GM23338 (cell line): Measurements from ENCODE around the gene DNASE1L2. TPM values are rescaled to one million over a fixed set of nuclear protein-coding genes. Genes with fewer than 3 reads are reported as not detected.

ENCODE experiments used
- ATAC-seq: fragments of 200-7000 bp; cut with Tn5 transposase; 3 replicates; pipeline ENCODE4 v1.9.1; 2020
- DNase-seq: peaks from one replicate; pipeline ENCODE4 v3.0.0-alpha.2; 2015; ENCODE audit warnings: low spot score
- H2AFZ ChIP-seq: fragments of 200-600 bp; sonication (generic); 2 replicates; pipeline ENCODE4 v1.8.0; 2016; ENCODE audit warnings: antibody characterized with exemption, mild to moderate bottlenecking, moderate library complexity
- H3F3A ChIP-seq: fragments of 200-600 bp; sonication (generic); replicated peaks from 2 replicates; pipeline ENCODE4 v1.8.0; 2017; ENCODE audit warnings: antibody characterized with exemption, mixed run types, low read depth
- H3K27ac ChIP-seq: fragments of 200-600 bp; sonication (generic); 2 replicates; pipeline ENCODE4 v1.6.1; 2016; ENCODE audit warnings: low read depth
- H3K27me3 ChIP-seq: fragments of 200-600 bp; sonication (generic); 2 replicates; pipeline ENCODE4 v1.8.0; 2016; ENCODE audit warnings: mild to moderate bottlenecking, mixed run types, moderate library complexity; ENCODE audit not compliant: insufficient read depth
- H3K36me3 ChIP-seq: fragments of 200-600 bp; sonication (generic); 2 replicates; pipeline ENCODE4 v1.8.0; 2016; ENCODE audit warnings: mild to moderate bottlenecking; ENCODE audit not compliant: insufficient read depth
- H3K4me1 ChIP-seq: fragments of 200-600 bp; sonication (generic); 2 replicates; pipeline ENCODE4 v1.8.0; 2016; ENCODE audit warnings: mild to moderate bottlenecking, moderate library complexity; ENCODE audit not compliant: insufficient read depth
- H3K4me2 ChIP-seq: fragments of 200-600 bp; sonication (generic); 2 replicates; pipeline ENCODE4 v1.7.1; 2017; ENCODE audit warnings: mixed run types
- H3K4me3 ChIP-seq: fragments of 200-600 bp; sonication (generic); 2 replicates; pipeline ENCODE4 v1.6.1; 2016; ENCODE audit warnings: mixed run types
- H3K79me2 ChIP-seq: fragments of 200-600 bp; sonication (generic); replicated peaks from 2 replicates; pipeline ENCODE4 v1.8.0; 2017; ENCODE audit warnings: mild to moderate bottlenecking; ENCODE audit not compliant: insufficient read depth
- H3K9me2 ChIP-seq: fragments of 200-600 bp; sonication (generic); 2 replicates; pipeline ENCODE4 v1.8.0; 2017; ENCODE audit not compliant: insufficient read depth
- H4K20me1 ChIP-seq: fragments of 200-600 bp; sonication (generic); replicated peaks from 2 replicates; pipeline ENCODE4 v1.8.0; 2017; ENCODE audit warnings: mild to moderate bottlenecking; ENCODE audit not compliant: insufficient read depth
- H3K27ac Mint-ChIP-seq: 2 replicates; pipeline ENCODE4 v1.8.0; 2020; ENCODE audit warnings: inconsistent platforms, mild to moderate bottlenecking, moderate library complexity, mixed read lengths
- H3K27me3 Mint-ChIP-seq: 3 replicates; pipeline ENCODE4 v1.8.0; 2022; ENCODE audit warnings: low read depth, mild to moderate bottlenecking, moderate library complexity, mixed read lengths, inconsistent platforms; ENCODE audit not compliant: insufficient read depth, poor library complexity
- H3K36me3 Mint-ChIP-seq: 3 replicates; pipeline ENCODE4 v1.8.0; 2021; ENCODE audit warnings: low read depth, mild to moderate bottlenecking, inconsistent platforms, moderate library complexity, mixed read lengths
- H3K4me1 Mint-ChIP-seq: 3 replicates; pipeline ENCODE4 v1.8.0; 2020; ENCODE audit warnings: mild to moderate bottlenecking, inconsistent platforms, mixed read lengths
- H3K4me3 Mint-ChIP-seq: 3 replicates; pipeline ENCODE4 v1.8.0; 2021; ENCODE audit warnings: moderate library complexity, mild to moderate bottlenecking, inconsistent platforms, mixed read lengths
- H3K9me3 Mint-ChIP-seq: 3 replicates; pipeline ENCODE4 v1.8.0; 2020; ENCODE audit warnings: moderate library complexity, mild to moderate bottlenecking, inconsistent platforms, mixed read lengths
- CREB1 ChIP-seq: fragments of 250-450 bp; sonication (Bioruptor Pico); IDR thresholded peaks from 2 replicates; pipeline ENCODE4 v1.5.0; 2020; ENCODE audit warnings: low read depth, mild to moderate bottlenecking, moderate library complexity
- EZH2 ChIP-seq: fragments of 200-600 bp; sonication (generic); IDR thresholded peaks from one replicate; pipeline ENCODE4 v1.8.0; 2017; ENCODE audit warnings: antibody characterized with exemption, mild to moderate bottlenecking, low read depth; ENCODE audit not compliant: unreplicated experiment
- EZH2phosphoT487 ChIP-seq: fragments of 200-600 bp; sonication (generic); IDR thresholded peaks from one replicate; pipeline ENCODE4 v1.8.1; 2018; ENCODE audit warnings: antibody characterized with exemption; ENCODE audit not compliant: unreplicated experiment
- JUNB ChIP-seq: IDR thresholded peaks from one replicate; pipeline ENCODE4 v1.6.1; 2016; ENCODE audit warnings: antibody characterized with exemption; ENCODE audit not compliant: unreplicated experiment
- NANOG ChIP-seq: IDR thresholded peaks from 2 replicates; pipeline ENCODE4 v1.6.1; 2016; ENCODE audit warnings: antibody characterized with exemption, borderline replicate concordance
- POLR2AphosphoS5 ChIP-seq: IDR thresholded peaks from 2 replicates; pipeline ENCODE4 v1.6.1; 2016; ENCODE audit warnings: antibody characterized with exemption, low read depth
- STAT1 ChIP-seq: IDR thresholded peaks from one replicate; pipeline ENCODE4 v1.6.1; 2016; ENCODE audit warnings: antibody characterized with exemption; ENCODE audit not compliant: unreplicated experiment
- ZNF114 ChIP-seq: fragments of 250-450 bp; sonication (Bioruptor Pico); IDR thresholded peaks from 2 replicates; pipeline ENCODE4 v1.5.0; 2020; ENCODE audit warnings: mild to moderate bottlenecking, moderate library complexity
- ZNF331 ChIP-seq: fragments of 250-450 bp; sonication (Bioruptor Pico); IDR thresholded peaks from 2 replicates; pipeline ENCODE4 v1.5.0; 2020; ENCODE audit warnings: low read depth, mild to moderate bottlenecking, moderate library complexity
- polyA plus RNA-seq: library from polyadenylated mRNA; unstranded; fragments of >200 nt; fragmentation: Nextera tagmentation; extraction: Ambion mirVana; gene quantifications from 2 replicates; pipeline ENCODE4 v1.2.1, GENCODE V29; 2016
- total RNA-seq: library from RNA; depleted of rRNA; stranded (reverse); fragments of >200 nt; shearing (Covaris generic); gene quantifications from 2 replicates; pipeline ENCODE4 v1.2.3, GENCODE V29; 2014
- TF ChIP-seq, protein P1 (sequence below): IDR thresholded peaks from one replicate; pipeline ENCODE4 v1.6.1; 2018; ENCODE audit warnings: antibody characterized with exemption; ENCODE audit not compliant: unreplicated experiment
- TF ChIP-seq, protein P2 (sequence below): IDR thresholded peaks from 2 replicates; pipeline ENCODE4 v1.6.1; 2016; ENCODE audit warnings: antibody characterized with exemption
- TF ChIP-seq, protein P3 (sequence below), 2 experiments: fragments of 200-600 bp in 1 of 2; sonication (generic) in 1 of 2; conservative IDR thresholded peaks; 2 replicates each; pipeline versions ENCODE4 v1.5.1 to v1.6.1; 2016 to 2017; ENCODE audit warnings: antibody characterized with exemption in 2 of 2, low read depth in 2 of 2, mild to moderate bottlenecking in 2 of 2, moderate library complexity in 1 of 2

DNASE1L2 gene
- total and polyA plus RNA-seq, 2 experiments from 2014 or later = 0.23 TPM; not detected in 1

DNA sequence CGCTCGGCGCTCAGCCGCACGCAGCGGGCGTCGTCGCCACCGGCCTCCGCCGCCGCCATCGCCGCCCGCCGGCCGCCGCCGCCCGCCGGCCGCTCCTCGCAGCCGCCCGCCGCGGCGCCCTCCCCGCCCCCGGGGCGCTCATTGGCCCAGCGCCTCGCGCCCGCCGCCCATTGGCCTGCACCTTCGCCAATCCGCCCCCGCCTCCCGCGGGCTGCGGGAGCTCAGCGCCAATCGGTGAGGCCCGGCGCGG, 21.6 kb upstream of the DNASE1L2 start, which contains the start of gene PGP:
TSS of gene PGP (minus strand) at position 122 of the 250 bp plus-strand sequence. CDS start at position 59, 63 bp downstream.
- Histone ChIP-seq H3K4me2 (peak within 1 kb of the TSS; percentile 84), H3K79me2 (peaks cover 19% of the 10 kb centered on the region), H3K27ac (peak within 1 kb of the TSS; percentile 98), H3K4me3 (peak within 1 kb of the TSS; percentile 69), H3K9me2 (no peaks in the 10 kb centered on the region), H2AFZ (peak within 1 kb of the TSS; percentile 89), H3F3A (peaks cover 37% of the 10 kb centered on the region; the same call in 1 of the 2 replicates), H4K20me1 (peaks cover 18% of the 10 kb centered on the region), H3K4me1 (peaks cover 10% of the 10 kb centered on the region; the same call in 1 of the 2 replicates), H3K36me3 (0 out of 2 replicates have a peak, but pooled peaks cover 5% of the 10 kb centered on the region), H3K27me3 (no peaks in the 10 kb centered on the region)
- Mint-ChIP-seq H3K27ac (peak within 1 kb of the TSS; percentile 99), H3K4me3 (peak within 1 kb of the TSS; percentile 92), H3K27me3 (peaks cover 17% of the 10 kb centered on the region), H3K9me3 (no peaks in the 10 kb centered on the region; the same call in 2 of the 3 replicates), H3K4me1 (peaks cover 17% of the 10 kb centered on the region), H3K36me3 (peaks cover 23% of the 10 kb centered on the region)
- ATAC-seq (no peak), DNase-seq (no peak)
- TF ChIP-seq, protein P1, sequence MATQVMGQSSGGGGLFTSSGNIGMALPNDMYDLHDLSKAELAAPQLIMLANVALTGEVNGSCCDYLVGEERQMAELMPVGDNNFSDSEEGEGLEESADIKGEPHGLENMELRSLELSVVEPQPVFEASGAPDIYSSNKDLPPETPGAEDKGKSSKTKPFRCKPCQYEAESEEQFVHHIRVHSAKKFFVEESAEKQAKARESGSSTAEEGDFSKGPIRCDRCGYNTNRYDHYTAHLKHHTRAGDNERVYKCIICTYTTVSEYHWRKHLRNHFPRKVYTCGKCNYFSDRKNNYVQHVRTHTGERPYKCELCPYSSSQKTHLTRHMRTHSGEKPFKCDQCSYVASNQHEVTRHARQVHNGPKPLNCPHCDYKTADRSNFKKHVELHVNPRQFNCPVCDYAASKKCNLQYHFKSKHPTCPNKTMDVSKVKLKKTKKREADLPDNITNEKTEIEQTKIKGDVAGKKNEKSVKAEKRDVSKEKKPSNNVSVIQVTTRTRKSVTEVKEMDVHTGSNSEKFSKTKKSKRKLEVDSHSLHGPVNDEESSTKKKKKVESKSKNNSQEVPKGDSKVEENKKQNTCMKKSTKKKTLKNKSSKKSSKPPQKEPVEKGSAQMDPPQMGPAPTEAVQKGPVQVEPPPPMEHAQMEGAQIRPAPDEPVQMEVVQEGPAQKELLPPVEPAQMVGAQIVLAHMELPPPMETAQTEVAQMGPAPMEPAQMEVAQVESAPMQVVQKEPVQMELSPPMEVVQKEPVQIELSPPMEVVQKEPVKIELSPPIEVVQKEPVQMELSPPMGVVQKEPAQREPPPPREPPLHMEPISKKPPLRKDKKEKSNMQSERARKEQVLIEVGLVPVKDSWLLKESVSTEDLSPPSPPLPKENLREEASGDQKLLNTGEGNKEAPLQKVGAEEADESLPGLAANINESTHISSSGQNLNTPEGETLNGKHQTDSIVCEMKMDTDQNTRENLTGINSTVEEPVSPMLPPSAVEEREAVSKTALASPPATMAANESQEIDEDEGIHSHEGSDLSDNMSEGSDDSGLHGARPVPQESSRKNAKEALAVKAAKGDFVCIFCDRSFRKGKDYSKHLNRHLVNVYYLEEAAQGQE = no peak
- no peak for TF ChIP-seq CREB1 (CRISPR knock-in tag)
- TF ChIP-seq ZNF114 (CRISPR knock-in tag) = peak; percentile 92
- no peak for TF ChIP-seq NANOG
- no peak for TF ChIP-seq ZNF331
- TF ChIP-seq EZH2phosphoT487 = no peak

DNA sequence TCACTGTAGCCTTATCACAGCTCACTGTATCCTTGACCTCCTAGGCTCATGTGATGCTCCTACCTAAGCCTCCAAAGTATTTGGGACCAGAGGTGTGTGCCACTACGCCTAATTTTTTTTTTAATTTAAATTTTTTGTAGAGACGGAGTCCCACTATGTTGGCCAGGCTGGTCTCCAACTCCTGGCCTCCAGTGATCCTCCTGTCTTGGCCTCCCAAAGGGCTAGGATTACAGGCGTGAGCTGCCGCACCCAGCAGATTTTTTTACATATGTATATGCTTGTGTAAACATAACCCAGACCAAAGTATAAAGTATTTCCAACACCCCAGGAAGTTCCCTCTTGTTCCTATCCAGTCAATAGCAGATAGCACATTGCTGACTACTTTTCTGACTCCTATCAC, 19.9 kb upstream of the DNASE1L2 start:
- Histone ChIP-seq H3K27me3 (no peaks in the 10 kb centered on the region), H3K9me2 (no peaks in the 10 kb centered on the region), H4K20me1 (peaks cover 18% of the 10 kb centered on the region), H3K4me3 (peak overlapping the region; percentile 69; the same call in 1 of the 2 replicates), H3K27ac (peak overlapping the region; percentile 98), H3K4me1 (peaks cover 10% of the 10 kb centered on the region; the same call in 1 of the 2 replicates), H3K4me2 (peak overlapping the region; percentile 75), H3K79me2 (peaks cover 19% of the 10 kb centered on the region), H2AFZ (no peak overlapping the region), H3K36me3 (0 out of 2 replicates have a peak, but pooled peaks cover 5% of the 10 kb centered on the region), H3F3A (peaks cover 31% of the 10 kb centered on the region; the same call in 1 of the 2 replicates)
- Mint-ChIP-seq H3K27ac (peak overlapping the region; percentile 99; the same call in 1 of the 2 replicates), H3K27me3 (peaks cover 18% of the 10 kb centered on the region), H3K4me1 (peaks cover 17% of the 10 kb centered on the region), H3K9me3 (no peaks in the 10 kb centered on the region; the same call in 2 of the 3 replicates), H3K36me3 (peaks cover 23% of the 10 kb centered on the region), H3K4me3 (peak overlapping the region; percentile 92)
- no peak for ATAC-seq
- DNase-seq = no peak
- no peak for TF ChIP-seq POLR2AphosphoS5
- TF ChIP-seq STAT1 = no peak
- TF ChIP-seq ZNF114 (CRISPR knock-in tag) = no peak
- TF ChIP-seq EZH2phosphoT487 = no peak
- no peak for TF ChIP-seq CREB1 (CRISPR knock-in tag)
- TF ChIP-seq, protein P1 = no peak
- TF ChIP-seq, protein P2, sequence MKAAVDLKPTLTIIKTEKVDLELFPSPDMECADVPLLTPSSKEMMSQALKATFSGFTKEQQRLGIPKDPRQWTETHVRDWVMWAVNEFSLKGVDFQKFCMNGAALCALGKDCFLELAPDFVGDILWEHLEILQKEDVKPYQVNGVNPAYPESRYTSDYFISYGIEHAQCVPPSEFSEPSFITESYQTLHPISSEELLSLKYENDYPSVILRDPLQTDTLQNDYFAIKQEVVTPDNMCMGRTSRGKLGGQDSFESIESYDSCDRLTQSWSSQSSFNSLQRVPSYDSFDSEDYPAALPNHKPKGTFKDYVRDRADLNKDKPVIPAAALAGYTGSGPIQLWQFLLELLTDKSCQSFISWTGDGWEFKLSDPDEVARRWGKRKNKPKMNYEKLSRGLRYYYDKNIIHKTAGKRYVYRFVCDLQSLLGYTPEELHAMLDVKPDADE = no peak
- TF ChIP-seq, protein P3, sequence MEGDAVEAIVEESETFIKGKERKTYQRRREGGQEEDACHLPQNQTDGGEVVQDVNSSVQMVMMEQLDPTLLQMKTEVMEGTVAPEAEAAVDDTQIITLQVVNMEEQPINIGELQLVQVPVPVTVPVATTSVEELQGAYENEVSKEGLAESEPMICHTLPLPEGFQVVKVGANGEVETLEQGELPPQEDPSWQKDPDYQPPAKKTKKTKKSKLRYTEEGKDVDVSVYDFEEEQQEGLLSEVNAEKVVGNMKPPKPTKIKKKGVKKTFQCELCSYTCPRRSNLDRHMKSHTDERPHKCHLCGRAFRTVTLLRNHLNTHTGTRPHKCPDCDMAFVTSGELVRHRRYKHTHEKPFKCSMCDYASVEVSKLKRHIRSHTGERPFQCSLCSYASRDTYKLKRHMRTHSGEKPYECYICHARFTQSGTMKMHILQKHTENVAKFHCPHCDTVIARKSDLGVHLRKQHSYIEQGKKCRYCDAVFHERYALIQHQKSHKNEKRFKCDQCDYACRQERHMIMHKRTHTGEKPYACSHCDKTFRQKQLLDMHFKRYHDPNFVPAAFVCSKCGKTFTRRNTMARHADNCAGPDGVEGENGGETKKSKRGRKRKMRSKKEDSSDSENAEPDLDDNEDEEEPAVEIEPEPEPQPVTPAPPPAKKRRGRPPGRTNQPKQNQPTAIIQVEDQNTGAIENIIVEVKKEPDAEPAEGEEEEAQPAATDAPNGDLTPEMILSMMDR (conservative IDR thresholded peaks at IDR 0.05; ENCODE audit: low read depth in 2 of 2) = no peak
- TF ChIP-seq EZH2 = no peak
- TF ChIP-seq ZNF331 = no peak
- no peak for TF ChIP-seq JUNB
- no peak for TF ChIP-seq NANOG
